DMS153 treated with DMSO at 0.1 percent for 48 hours (cell line): Measurements from ENCODE around the gene CCL5.

Experiments used
- DNase-seq: peaks from one replicate; lab custom pipeline; 2025; ENCODE audit not compliant: unreplicated experiment; lab: John Stamatoyannopoulos, UW

CCL5 gene

DNA sequence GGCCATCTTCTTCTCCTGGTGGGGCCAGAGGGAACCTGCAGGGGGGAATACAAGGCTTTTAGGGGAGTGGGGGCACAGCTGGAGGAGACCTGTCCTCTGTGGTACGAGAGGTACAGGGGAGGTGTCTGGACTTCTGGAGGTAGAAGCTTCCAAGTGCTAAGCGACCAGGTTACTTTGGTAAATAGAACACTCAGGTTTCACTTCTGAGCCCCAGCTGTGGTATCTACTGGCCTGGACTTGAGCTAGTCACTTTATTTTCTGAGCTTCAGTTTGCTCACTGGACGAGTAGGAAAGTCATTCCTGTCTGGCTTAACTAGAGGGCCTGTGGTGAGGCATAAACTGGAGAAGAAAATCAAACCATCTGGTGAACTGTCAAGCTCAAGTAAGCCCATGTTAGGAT is 11.4 kb downstream of the CCL5 start, which contains the start of gene HEATR9:
Gene HEATR9, minus strand, starts transcription at position 155 of the 400 bp plus-strand sequence. Its CDS starts 149 bp downstream, at position 6.
- DNase-seq = no peak

DNA sequence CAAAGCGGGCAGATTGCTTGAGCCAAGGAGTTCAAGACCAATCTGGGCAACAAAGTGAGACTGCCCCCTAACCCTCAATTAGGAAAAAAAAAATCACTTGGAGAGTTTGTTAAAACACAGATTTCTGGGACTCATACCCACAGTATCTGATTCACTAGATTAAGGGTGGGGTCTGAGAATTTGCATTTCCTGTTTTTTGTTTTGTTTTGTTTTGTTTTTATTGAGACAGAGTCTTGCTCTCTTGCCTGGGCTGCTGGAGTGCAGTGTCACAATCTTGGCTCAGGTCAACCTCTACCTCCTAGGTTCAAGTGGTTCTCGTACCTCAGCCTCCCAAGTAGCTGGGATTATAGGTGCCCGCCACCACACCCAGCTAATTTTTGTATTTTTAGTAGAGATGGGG is 12.6 kb downstream of the CCL5 start:
- DNase-seq = no peak

DNA sequence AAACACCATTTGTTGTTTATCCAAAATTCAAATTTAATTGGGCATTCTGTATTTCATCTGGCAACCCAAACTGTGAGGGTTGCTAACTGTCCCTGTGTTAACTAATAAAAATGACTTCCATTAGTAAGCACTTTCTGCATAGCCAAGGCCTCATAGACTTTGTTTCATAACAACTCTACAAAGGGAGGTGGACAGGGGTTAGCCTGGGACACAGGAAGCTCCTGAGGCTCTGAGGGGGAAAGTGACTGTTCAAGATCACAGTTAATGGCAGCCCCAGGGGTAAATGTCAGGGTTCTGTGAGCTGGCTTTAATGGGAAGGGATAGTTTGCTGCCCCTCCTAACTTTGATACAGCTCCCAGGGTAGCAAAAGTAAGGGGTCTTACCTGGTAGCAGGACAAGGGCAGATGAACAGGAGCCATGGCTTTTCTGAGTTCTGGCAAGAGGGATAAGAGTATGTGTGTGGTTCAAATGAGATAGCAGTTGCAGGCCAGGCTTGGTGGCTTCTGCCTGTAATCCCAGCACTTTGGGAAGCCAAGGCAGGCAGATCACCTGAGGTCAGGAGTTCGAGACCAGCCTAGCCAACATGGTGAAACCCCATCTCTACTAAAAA is 13.7 kb downstream of the CCL5 start:
- no peak for DNase-seq

DNA sequence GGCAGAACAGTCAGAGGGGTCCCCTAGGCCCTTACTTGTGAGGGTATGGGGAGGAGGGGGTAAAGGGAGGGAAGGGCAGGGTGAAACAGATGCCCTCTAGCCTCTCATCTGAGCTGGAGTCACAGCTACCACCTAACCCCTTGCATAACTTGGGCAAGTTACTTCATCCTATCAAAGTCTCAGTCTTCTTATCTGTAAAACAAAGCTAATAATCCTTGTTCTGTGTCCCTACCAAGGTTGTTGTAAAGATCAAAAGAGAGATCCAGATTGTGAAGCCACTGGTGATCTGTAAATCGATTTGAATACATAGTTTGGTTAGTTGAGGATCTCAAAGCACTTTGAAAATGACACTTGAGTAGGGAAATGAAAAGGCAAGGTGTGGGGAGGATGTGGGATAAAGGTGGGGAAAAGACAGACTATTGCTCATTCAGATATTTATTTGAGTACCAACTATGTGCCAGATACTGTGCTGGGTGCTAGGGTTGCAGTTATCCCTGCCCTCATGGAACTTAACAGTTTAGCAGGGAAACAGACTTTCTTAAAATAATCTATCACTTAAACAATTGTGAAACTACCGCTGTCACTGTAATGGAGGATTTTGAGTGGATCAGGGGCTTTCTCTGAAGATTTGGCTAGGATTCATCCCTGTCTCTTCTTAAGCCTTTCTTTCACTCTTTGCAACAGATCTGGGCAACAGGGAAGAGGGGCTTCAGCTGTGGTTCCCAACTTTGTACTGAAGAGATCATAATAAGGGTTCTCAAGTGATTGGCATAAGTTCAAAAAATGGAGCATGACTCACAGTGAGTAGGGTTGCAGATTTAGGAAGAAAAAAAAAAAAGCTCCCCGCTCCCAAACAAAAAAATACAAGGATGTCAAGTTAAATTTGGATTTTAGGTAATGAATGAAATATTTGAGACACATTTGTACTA is 14.5 kb downstream of the CCL5 start:
- DNase-seq = no peak

DNA sequence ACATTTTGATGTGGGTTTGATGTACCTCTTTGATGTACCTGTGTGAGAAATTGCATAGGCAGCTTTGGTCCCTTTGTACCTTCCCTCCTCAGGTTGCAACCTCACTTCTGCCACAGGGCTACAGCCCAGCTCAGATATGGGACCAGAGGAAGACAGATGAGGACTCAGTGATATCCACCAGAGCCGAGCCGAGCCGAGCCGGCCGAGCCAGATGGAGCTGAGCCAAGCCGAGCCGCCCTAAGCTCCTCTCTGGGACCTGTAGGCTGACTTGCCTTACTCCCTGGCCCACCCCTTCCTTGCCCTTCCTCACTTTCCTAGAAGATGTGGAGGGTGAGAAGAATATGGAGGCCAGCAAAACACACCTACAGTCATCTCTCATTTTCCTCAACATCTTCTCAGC is 15.3 kb downstream of the CCL5 start:
- DNase-seq = no peak

DNA sequence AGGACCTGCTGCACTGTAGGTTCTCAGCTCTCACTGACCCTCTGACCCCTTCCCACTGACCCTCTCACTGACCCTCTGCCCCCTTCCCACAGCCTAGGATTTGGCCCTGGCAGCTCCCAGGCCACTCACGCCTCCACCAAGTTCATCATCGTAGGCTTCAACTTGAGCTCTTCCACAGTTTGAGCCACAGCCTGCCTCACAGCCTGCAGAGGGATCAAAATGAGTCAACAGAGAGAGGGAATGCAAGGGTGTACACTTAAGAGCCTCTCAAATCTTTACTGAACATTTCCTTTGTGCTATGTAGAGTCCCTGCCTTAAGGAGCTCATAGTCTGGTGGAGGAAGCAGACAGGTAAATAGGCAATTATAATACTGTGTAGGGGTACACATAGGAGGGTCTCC is 23.6 kb downstream of the CCL5 start:
- no peak for DNase-seq

DNA sequence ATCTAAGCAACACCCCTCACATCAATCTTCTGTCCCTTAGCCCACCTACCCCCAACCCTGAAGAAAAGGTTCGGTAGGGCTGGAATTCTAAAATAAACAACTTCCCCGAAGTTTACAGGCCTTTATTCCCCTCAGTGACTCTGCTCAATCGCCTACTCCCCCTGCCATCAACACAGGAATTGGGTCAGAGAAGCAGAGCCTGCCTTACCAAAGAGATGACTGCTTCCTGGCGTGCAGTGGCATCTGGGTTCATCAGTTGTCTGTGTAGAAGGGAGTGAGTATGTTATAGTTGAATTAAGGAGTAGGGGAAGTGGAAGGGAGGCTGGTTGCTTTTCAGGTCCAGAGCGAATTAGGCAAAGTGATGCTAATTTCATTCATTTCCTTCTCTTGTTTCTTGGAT is 24.2 kb downstream of the CCL5 start:
- no peak for DNase-seq

DNA sequence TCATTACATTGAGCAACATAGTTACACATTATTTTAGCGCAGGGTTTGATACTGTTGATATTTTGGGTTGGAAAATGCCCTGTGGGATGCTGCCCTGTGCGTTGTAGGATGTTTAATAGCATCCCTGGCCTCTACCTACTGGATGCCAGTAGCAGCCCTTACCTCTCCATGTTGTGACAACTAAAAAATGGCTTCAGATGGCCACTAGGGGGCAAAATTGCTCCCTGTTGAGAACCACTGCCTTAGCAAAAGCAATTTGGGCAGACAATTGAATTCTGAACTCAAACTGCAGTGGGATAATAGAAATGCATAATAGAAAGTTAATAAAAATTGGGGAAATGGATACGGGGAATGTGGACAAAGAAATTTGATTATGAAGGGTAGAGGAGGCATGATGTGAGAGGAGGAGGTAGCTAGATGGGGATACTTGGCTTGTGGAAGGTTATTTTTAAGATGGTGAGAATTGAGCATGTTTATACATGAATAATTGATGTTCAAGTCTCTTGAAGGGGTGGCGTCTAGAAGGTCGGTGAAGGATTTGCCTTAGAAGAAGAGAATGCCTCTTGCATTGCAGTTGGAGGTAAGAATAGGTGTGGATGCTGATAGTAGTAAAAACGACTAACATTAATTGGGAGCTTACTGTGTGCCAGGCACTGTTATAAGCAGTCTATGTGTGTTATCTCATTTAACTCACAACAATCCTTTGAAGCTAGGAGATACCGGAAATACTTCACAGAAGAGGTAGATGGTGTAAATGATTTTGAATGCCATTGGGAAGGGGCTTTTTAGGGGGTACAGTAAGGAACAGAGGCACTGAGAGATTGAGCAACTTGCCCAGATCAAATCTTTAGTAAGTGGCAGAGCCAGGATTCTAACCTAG is 30.5 kb downstream of the CCL5 start:
- DNase-seq = peak; percentile 39

DNA sequence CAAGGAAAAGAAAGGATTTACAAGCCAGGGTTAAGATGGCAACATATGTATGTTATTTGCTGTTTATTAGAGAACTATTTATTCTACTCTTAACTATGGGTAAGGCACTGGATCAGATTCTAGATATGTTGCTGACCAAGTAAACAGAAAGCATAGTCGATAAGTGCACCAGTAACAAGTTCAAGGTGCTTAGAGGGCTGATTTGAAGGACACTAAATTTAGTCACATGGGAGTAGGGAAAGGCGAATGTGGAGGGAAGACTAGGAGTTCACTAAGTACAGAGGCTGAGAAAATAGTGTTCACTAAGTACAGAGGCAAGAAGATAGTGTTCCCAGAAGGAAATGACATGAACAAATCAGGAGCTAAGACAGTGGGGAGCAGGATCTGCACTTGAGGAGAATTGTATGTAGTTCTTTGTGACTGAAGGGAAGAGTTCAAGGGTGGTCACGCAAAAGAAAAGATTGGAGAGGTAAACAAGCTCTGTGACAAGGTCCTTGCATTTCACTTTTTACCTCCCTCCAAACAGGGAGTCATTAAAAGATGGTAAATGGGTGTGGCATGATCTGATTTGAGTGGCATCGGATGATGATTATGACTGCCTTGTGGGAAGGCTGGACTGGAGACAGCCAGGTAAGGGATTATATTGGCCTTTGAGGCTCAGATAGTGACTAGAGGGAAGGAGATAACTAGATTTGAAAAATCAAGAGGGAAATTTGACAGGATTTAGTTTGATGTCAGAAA is 32.4 kb downstream of the CCL5 start:
- no peak for DNase-seq

DNA sequence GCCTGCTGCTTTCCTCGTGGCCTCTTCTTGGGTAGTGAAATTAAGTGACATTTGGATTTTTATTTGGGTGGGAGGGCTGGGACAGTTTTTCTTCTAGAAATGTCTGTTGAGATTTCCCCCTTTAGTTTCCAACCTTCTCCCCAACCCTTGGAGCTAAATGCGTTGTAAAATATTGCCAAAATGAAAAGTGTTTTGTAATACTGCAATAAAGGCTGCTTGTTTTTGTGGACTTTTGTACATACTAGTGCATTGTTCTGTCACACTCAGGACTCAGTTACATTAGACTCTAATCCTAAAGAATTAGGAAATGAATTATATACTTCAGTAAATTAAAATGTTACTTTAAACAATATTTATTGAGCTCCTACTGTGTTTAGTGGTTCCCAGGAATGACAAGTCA is 33.2 kb downstream of the CCL5 start:
- DNase-seq = no peak

DNA sequence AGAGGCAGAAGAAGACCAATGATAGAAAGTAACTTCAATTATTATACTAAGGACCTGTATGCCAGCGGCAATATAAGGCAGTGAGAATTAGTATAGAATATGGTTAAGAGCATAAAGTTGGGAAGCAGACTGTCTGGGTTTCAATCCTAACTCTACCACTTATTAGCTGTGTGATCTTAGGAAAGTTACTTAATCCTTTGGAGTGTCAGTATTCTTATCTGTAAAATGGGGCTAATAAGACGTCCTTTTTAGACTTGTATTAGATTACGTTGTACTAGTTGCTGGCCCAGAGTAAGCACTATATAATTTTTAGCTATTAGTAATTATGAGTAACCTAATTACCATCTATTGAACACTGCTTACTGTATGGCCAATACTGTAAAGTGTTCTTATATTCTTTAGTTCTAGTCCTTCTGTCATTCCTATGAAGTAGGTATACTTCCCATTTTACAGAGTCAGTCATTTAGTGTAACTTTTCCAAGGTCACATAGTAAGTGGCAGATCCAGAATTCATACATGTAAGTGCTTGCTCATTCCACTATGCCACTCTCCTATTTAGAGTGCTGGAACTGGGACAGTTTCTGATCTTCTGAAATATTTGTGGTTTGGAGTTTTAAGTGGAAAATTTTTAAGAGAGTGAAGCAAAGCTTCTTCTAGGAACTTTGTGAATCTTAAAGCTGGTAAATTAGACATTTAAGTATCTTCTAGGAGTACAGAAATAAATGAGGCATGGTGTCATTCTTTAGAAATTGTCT is 33.9 kb downstream of the CCL5 start:
- DNase-seq = no peak

DNA sequence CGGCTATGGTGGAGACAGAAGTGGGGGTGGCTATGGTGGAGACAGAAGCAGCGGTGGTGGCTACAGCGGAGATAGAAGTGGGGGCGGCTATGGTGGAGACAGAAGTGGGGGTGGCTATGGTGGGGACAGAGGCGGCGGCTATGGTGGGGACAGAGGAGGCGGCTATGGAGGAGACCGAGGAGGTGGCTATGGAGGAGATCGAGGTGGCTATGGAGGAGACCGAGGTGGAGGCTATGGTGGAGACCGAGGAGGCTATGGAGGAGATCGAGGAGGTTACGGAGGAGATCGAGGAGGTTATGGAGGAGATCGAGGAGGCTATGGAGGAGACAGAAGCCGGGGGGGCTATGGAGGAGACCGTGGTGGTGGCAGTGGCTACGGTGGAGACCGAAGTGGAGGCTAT is 35.6 kb downstream of the CCL5 start:
- DNase-seq = no peak

DNA sequence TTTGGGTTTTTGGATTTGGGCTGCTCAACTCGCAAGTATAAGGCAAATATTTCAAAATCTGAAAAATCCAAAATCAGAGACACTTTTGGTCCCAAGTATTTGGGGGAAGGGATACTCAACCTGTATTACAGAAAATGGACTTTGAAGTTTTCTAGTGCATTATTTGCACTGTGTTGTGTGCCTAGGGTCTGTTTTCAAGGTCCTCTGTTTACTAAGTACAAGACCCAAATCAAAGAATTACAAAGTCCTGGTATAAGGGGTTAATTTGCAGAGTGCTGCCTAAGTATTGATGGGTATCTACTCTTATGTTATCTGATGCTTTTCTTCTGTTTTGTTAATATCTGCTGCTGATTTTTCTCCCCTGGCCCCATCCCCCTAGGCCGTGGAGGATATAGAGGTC is 36.5 kb downstream of the CCL5 start:
- no peak for DNase-seq

DNA sequence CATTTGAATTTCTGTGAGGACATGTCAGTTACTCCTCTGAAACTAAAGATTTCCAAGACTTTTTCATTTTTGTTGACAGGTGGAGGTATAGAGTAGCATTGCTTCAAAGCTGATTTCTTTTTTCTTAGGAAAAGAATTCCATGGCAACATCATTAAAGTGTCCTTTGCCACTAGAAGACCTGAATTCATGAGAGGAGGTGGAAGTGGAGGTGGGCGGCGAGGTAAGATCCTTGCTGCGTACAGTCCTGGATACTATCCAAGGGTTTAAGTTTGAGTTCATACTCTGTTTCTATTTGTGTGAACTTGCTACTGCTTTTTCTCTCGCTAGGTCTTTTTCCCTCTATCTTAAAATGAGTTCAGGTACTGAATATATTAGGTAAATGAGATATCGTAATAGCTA is 37.9 kb downstream of the CCL5 start:
- no peak for DNase-seq

DNA sequence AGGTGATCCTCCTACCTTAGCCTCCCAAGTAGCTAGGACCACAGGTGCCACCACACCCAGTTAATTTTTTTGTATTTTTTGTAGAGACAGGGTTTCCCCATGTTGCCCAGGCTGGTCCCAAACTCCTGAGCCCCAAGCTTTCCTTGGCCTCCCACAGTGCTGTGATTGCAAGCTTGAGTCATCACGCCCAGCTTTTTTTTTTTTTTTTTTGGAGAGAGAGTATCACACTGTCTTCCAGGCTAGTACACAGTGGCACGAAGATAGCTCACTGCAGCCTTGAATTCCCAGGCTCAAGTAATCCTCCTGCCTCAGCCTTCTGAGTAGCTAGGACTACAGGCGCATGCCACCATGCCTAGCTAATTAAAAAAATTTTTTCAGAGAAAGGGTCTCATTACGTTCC is 38.7 kb downstream of the CCL5 start:
- DNase-seq = no peak

DNA sequence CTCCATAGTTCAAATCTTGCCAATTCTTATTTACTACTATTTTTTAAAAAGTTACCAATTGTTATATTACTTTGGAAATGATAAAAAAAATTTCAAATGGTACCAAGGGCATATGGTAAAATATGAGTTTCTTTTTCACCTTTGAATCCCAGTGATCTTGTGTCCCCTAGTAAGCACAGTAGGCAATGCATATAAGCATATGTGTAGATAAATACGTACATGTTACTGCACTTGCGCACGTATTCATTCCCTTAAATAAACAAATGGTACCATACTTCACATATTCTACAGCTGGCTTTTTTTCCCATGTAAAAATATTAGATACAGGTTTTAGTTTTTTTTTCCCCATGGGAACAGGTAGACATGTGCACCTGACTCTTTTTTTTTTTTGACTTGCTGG is 39.1 kb downstream of the CCL5 start:
- DNase-seq = no peak

DNA sequence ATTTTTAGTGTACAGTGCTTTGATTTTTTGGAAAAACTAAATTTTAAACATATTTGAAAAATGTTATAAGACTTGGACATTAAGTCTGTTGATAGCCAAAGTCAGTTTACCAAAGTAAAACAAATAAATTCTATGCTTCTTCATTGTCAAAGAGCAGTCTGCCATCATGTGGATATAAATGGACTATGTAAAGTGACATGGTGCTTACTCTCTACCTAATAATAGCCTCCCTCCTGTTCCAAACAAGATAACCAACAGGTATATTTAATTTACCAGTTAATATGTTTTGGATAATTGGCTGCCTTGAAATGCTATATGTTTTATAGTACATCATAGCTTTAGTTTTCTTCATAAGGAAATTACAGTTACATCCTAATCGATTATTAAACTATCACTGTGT is 55.0 kb downstream of the CCL5 start:
- DNase-seq = no peak
